Ovary (tissue), 9 donors: ENCODE data around the gene MPP7. TPM values are rescaled to one million over a fixed set of nuclear protein-coding genes. Genes with fewer than 3 reads are reported as not detected.

Source experiments
- DNase-seq, 5 donors: peaks; one replicate each; pipeline ENCODE4 v3.0.0-alpha.2; 2019 to 2020
- H3K27ac ChIP-seq, 2 donors: fragments of 200-600 bp; one replicate each; pipeline versions ENCODE4 v1.5.1 to v1.8.0; 2019 to 2022
- H3K27me3 ChIP-seq: fragments of 200-600 bp; one replicate; pipeline ENCODE4 v1.8.0; 2022
- H3K36me3 ChIP-seq: fragments of 200-600 bp; sonication (generic); one replicate; pipeline ENCODE4 v1.5.1; 2019
- H3K4me1 ChIP-seq: one replicate; pipeline ENCODE4 v1.8.1; 2013; ENCODE audit warnings: mild to moderate bottlenecking, moderate library complexity; ENCODE audit not compliant: insufficient read depth
- H3K4me3 ChIP-seq: fragments of 200-600 bp; sonication (generic); one replicate; pipeline ENCODE4 v1.5.1; 2017
- H3K9me3 ChIP-seq, 2 donors: fragments of 200-600 bp in 1 of 2; sonication (generic) in 1 of 2; one replicate each; pipeline versions ENCODE4 v1.5.1 to v1.8.1; 2013 to 2019; ENCODE audit warnings: mild to moderate bottlenecking in 1 of 2, moderate library complexity in 1 of 2
- CTCF ChIP-seq, 3 donors: fragments of 450-650 bp in 2 of 3; fragments of 200-600 bp in 1 of 3; IDR thresholded peaks; one replicate each; pipeline versions ENCODE4 v1.5.1 to v1.8.0; 2016 to 2022; ENCODE audit warnings: antibody characterized with exemption in 3 of 3, mild to moderate bottlenecking in 1 of 3
- EP300 ChIP-seq: sonication (generic); formaldehyde crosslinking; IDR thresholded peaks from one replicate; pipeline ENCODE4 v1.6.1; 2017; ENCODE audit warnings: antibody characterized with exemption
- POLR2A ChIP-seq: fragments of 450-650 bp; IDR thresholded peaks from one replicate; pipeline ENCODE4 v1.6.1; 2017; ENCODE audit warnings: antibody characterized with exemption, mild to moderate bottlenecking, moderate library complexity
- WGBS, 3 donors: extraction: QIAGEN DNeasy Blood & Tissue Kit in 1 of 3; methylation state at CpG; one replicate each; pipeline versions ENCODE4 v1.1.5 to v1.1.7; 2013 to 2017; 5-methylcytosine and 5-hydroxymethylcytosine counted together
- intact Hi-C, 4 donors: fragments of 100-400 bp; cut with DNase I; formaldehyde crosslinking; loops; one replicate each; pipeline versions ENCODE4 v1.11.0 to v1.15.1; 2022 to 2023
- polyA plus RNA-seq, 2 donors: library from polyadenylated mRNA; stranded (reverse); fragments of 200-250 nt in 1 of 2; fragments of 350-450 nt in 1 of 2; fragmentation: Illumina TruSeq in 1 of 2; extraction: RNeasy Lipid Tissue Mini Kit (QIAGEN cat#74804) in 1 of 2; gene quantifications; one replicate each; pipeline ENCODE4 v1.2.3, GENCODE V29; 2013 to 2014
- total RNA-seq, 7 donors: library from RNA; depleted of rRNA in 2 of 7; stranded (reverse); fragments of >200 nt in 2 of 7; fragmentation: NEBNext Ultra II Directional in 3 of 7; extraction: Animal tissue kit (Norgen Biotek cat#: 25700) in 3 of 7; gene quantifications; one replicate each; pipeline versions ENCODE4 v1.1.0 to v1.2.4, GENCODE V29; 2016 to 2023
- donor health status: DM: no; HTN: no; CAD: no; lungs with moderate emphysema.
- donor health status: DM: no; HTN: no; CAD: no.
- donor health status: Bipolar disorder and iron deficiency.
- donor health status: DM: yes; HTN: yes; CAD: no.
- donor health status: DM: no; HTN: no; CAD: no.
- donor health status: DM: yes; HTN: yes; CAD: no.

The MPP7 gene
- total and polyA plus RNA-seq, 9 donors, result 2.2 to 13.3 (median 7.5) TPM

GRCh38 chr10:28273343-28273742, 29.5 kb downstream of the MPP7 start:
- TF ChIP-seq EP300, result no peak
- no peak for TF ChIP-seq POLR2A
- TF ChIP-seq CTCF (IDR thresholded peaks at IDR 0.05), result no peak
- intact Hi-C loops, result no loop called here

DNA sequence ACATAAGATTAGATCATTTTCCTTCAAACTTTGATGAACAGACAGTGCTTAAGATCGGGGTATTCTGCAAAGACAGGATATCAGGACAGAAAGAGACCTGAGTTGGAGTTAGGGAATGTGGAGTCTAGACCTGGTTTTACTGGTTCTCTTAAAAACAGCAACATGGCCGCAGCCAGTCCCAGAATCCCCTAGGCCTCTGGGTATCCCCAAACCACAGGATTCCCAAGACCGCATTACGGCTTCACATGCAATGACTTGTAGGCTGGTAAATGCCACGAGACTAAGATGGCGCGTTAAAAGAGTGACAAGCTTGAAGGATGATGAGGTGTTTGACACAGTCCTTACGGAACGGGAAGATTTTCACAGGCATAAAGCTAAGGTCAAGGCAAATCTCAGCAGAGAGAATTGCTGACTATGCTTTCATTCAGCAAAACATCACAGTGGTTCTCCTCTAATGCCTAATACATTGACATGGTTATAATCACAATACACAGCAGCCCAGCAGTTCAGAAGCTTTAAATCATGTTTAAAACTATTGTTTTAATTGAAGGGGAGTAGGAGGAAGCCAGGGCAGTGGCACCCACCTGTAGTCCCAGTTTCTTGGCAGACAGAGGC, 32.9 kb downstream of the MPP7 start:
- Histone ChIP-seq H3K36me3 (no peaks in the 10 kb centered on the region), H3K4me1 (no peaks in the 10 kb centered on the region), H3K4me3 (no peak overlapping the region), H3K27me3 (no peaks in the 10 kb centered on the region), H3K27ac (no peak overlapping the region), H3K9me3 (no peaks in the 10 kb centered on the region)
- no peak for DNase-seq
- intact Hi-C loops, result no loop called here
- 75 to 83% (median 79%) methylated on average over 9 of the region's 9 CpGs for WGBS, 3 donors
- TF ChIP-seq EP300, result no peak
- no peak for TF ChIP-seq CTCF (IDR thresholded peaks at IDR 0.05)
- no peak for TF ChIP-seq POLR2A

More at GRCh38 chr10:28273343-28273742, 29.5 kb downstream of the MPP7 start:
- DNase-seq, result no peak
- no peaks in the 10 kb centered on the region for H3K9me3 ChIP-seq
- H3K27me3 ChIP-seq, result no peaks in the 10 kb centered on the region
- no peak overlapping the region for H3K4me3 ChIP-seq
- H3K36me3 ChIP-seq, result no peaks in the 10 kb centered on the region
- H3K4me1 ChIP-seq, result no peaks in the 10 kb centered on the region
- 79 to 89% (median 83%) methylated on average over 5 of the region's 5 CpGs for WGBS, 3 donors
- H3K27ac ChIP-seq, result no peak overlapping the region

DNA sequence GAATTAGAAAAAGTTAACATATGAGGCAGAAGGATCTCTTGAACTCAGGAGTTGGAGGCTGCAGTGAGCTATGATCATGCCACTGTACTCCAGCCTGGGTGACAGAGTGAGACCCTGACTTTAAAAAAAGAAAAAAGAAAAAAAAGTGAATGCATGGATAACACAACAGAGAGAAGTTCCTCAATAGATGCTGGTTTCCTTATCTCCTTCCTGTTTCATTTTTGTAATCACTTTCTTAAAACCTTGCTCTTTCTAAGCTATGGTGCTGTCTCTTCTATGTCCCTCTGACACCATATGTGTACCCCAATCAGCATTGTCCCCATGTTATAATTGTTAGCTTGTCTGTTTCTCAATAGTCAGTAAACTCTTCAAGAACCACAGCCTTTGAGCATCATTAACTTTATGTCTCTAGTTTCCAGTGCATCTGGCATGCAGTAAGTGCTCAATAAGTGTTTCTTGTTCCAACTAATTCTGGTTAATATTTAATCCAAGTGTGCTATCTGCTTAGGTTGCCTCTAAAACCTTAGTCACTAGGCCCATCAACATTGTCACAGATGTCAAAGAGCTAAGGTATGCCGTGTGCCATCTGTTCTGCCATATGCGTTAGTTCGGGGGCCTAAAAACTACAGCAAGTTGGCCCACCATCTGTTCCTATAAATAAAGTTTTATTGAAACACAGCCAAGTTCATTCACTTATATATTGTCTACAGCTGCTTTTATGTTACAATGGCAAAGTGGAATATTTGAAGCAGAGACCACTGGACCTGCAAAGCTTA, 36.2 kb downstream of the MPP7 start:
- no peak for TF ChIP-seq CTCF (IDR thresholded peaks at IDR 0.05)
- TF ChIP-seq POLR2A, result no peak
- TF ChIP-seq EP300, result no peak
- H3K4me1 ChIP-seq, result no peaks in the 10 kb centered on the region
- H3K36me3 ChIP-seq, result no peaks in the 10 kb centered on the region
- no peak overlapping the region for H3K27ac ChIP-seq
- no peaks in the 10 kb centered on the region for H3K9me3 ChIP-seq
- no peaks in the 10 kb centered on the region for H3K27me3 ChIP-seq
- 93 to 98% (median 97%) methylated on average over 3 of the region's 3 CpGs for WGBS, 3 donors
- intact Hi-C loops, result no loop called here
- no peak overlapping the region for H3K4me3 ChIP-seq
- DNase-seq, result no peak

- intact Hi-C loops, result no loop called here
- no peak for TF ChIP-seq CTCF (IDR thresholded peaks at IDR 0.05)
- no peaks in the 10 kb centered on the region for H3K27me3 ChIP-seq
- no peak overlapping the region for H3K4me3 ChIP-seq
- H3K27ac ChIP-seq, result no peak overlapping the region
- H3K36me3 ChIP-seq, result no peaks in the 10 kb centered on the region
- WGBS, 3 donors, result 17 to 32% (median 20%) methylated on average over 10 of the region's 10 CpGs
- H3K9me3 ChIP-seq, result no peaks in the 10 kb centered on the region
- no peak for DNase-seq
- no peaks in the 10 kb centered on the region for H3K4me1 ChIP-seq
Observed at GRCh38 chr10:28263136-28263857, 39.6 kb downstream of the MPP7 start.
